K562 (cell line): ENCODE data around the gene GAP43. TPM values are rescaled to one million over a fixed set of nuclear protein-coding genes. Genes with fewer than 3 reads are reported as not detected.

Source experiments
- ATAC-seq: fragments of 200-7000 bp; cut with Tn5 transposase; 3 replicates; pipeline ENCODE4 v1.9.1; 2020; ENCODE audit warnings: moderate library complexity
- BruUV-seq: library from RNA; stranded (reverse); fragments of 400-500 nt; replicated peaks from 2 replicates; lab custom pipeline; 2021; lab: Mats Ljungman, UMichigan
- CTCF ChIA-PET: fragments of 300-600 bp; formaldehyde crosslinking; extraction: SDS; loops from one replicate; lab custom pipeline; 2021; ENCODE audit warnings: low intra/inter-chr PET ratio; lab: Yijun Ruan, JAX
- POLR2A ChIA-PET: fragments of 300-600, 350-650 bp; sonication (Branson Sonifier 250); formaldehyde crosslinking; extraction: SDS; loops from one replicate; lab custom pipeline; 2021; ENCODE audit warnings: antibody characterized with exemption, inconsistent platforms; lab: Yijun Ruan, JAX
- DNase-seq, 4 experiments: peaks; one replicate each; pipeline versions ENCODE4 v3.0.0 to v3.0.0-alpha.2; 2011 to 2018; ENCODE audit warnings: low spot score in 3 of 4, mixed read lengths in 3 of 4; ENCODE audit errors: extremely low read depth in 1 of 4
- FAIRE-seq: peaks from 2 replicates; lab custom pipeline; 2011; peaks lifted over from hg19 to GRCh38; lab: Jason Lieb, UNC
- H2AFZ ChIP-seq: 2 replicates; pipeline ENCODE4 v1.6.0; 2011; ENCODE audit warnings: low read depth, low read length, control low read depth, inconsistent platforms
- H3K27ac ChIP-seq: fragments of 200-600 bp; 3 replicates; pipeline ENCODE4 v1.8.0; 2011; ENCODE audit warnings: low read depth, mild to moderate bottlenecking, control low read depth, inconsistent platforms, low read length, moderate library complexity, mixed read lengths; ENCODE audit errors: extremely low read depth
- H3K27me3 ChIP-seq, 2 experiments: fragments of 300-600 bp in 1 of 2; 2 replicates in 1 of 2; 3 replicates in 1 of 2; pipeline versions ENCODE4 v1.6.0 to v1.8.0; 2011; ENCODE audit warnings: inconsistent platforms in 2 of 2, low read length in 2 of 2, mild to moderate bottlenecking in 1 of 2, mixed read lengths in 1 of 2, moderate library complexity in 1 of 2; ENCODE audit not compliant: control insufficient read depth in 2 of 2, insufficient read depth in 2 of 2
- H3K36me3 ChIP-seq: fragments of 300-600 bp; 3 replicates; pipeline ENCODE4 v1.8.0; 2011; ENCODE audit warnings: mild to moderate bottlenecking, low read length, inconsistent platforms; ENCODE audit not compliant: control insufficient read depth, insufficient read depth
- H3K4me1 ChIP-seq, 2 experiments: fragments of 200-600 bp in 1 of 2; replicated peaks in 1 of 2; 2 replicates in 1 of 2; 3 replicates in 1 of 2; pipeline versions ENCODE4 v1.5.1 to v1.8.0; 2011; ENCODE audit warnings: inconsistent platforms in 2 of 2, low read length in 2 of 2, mild to moderate bottlenecking in 1 of 2, mixed read lengths in 1 of 2, moderate library complexity in 1 of 2; ENCODE audit not compliant: control insufficient read depth in 2 of 2, insufficient read depth in 2 of 2
- H3K4me2 ChIP-seq: 2 replicates; pipeline ENCODE4 v1.6.1; 2011; ENCODE audit warnings: low read length, control low read depth, inconsistent platforms, mixed read lengths; ENCODE audit not compliant: insufficient read depth
- H3K4me3 ChIP-seq: fragments of 200-600 bp; sonication (generic), shearing (Covaris generic); 2 replicates; pipeline ENCODE4 v1.5.1; 2016; ENCODE audit warnings: control low read depth, inconsistent platforms
- H3K79me2 ChIP-seq: fragments of 200-600 bp; 3 replicates; pipeline ENCODE4 v1.8.0; 2011; ENCODE audit warnings: low read length, inconsistent platforms; ENCODE audit not compliant: control insufficient read depth, insufficient read depth
- H3K9ac ChIP-seq, 2 experiments: 2 replicates each; pipeline versions ENCODE4 v1.6.0 to v1.6.1; 2011; ENCODE audit warnings: low read depth in 2 of 2, low read length in 2 of 2, control low read depth in 1 of 2, inconsistent platforms in 1 of 2, mild to moderate bottlenecking in 1 of 2, mixed read lengths in 1 of 2; ENCODE audit not compliant: insufficient read depth in 1 of 2
- H3K9me1 ChIP-seq: one replicate; pipeline ENCODE4 v1.6.0; 2011; ENCODE audit warnings: inconsistent platforms, mild to moderate bottlenecking, low read length, moderate library complexity; ENCODE audit not compliant: control insufficient read depth, insufficient read depth
- H3K9me3 ChIP-seq: replicated peaks from 2 replicates; pipeline ENCODE4 v1.5.1; 2011; ENCODE audit warnings: low read depth, low read length, inconsistent platforms; ENCODE audit not compliant: control insufficient read depth, insufficient read depth
- H4K20me1 ChIP-seq: replicated peaks from 2 replicates; pipeline ENCODE4 v1.6.1; 2011; ENCODE audit warnings: low read length, inconsistent platforms, mixed read lengths; ENCODE audit not compliant: control insufficient read depth, insufficient read depth
- BCL6 ChIP-seq: fragments of 250-450 bp; sonication (Bioruptor Pico); IDR thresholded peaks from 2 replicates; pipeline ENCODE4 v1.4.0; 2020
- EGR1 ChIP-seq: fragments of 450-650 bp; conservative IDR thresholded peaks from 2 replicates; pipeline ENCODE4 v1.6.1; 2017; ENCODE audit warnings: mild to moderate bottlenecking
- MAZ ChIP-seq, 2 experiments: fragments of 450-650 bp in 1 of 2; sonication (generic) in 1 of 2; formaldehyde crosslinking; IDR thresholded peaks in 1 of 2; conservative IDR thresholded peaks in 1 of 2; 2 replicates each; pipeline versions ENCODE4 v1.4.0 to v1.5.0; 2020; ENCODE audit warnings: mild to moderate bottlenecking in 1 of 2, missing genetic modification reagents in 1 of 2
- TAL1 ChIP-seq: fragments of 450-650 bp; IDR thresholded peaks from 2 replicates; pipeline ENCODE4 v1.6.1; 2016; ENCODE audit warnings: mild to moderate bottlenecking
- ZC3H8 ChIP-seq: fragments of 450-650 bp; IDR thresholded peaks from 2 replicates; pipeline ENCODE4 v1.6.1; 2017
- ZNF165 ChIP-seq: fragments of 250-450 bp; sonication (Bioruptor Pico); IDR thresholded peaks from 2 replicates; pipeline ENCODE4 v1.4.0; 2020; ENCODE audit warnings: borderline replicate concordance
- WGBS: fragments of 100-300 bp; shearing (Covaris generic); methylation state at CpG from one replicate; pipeline ENCODE4 v1.1.6; 2016; ENCODE audit warnings: low coverage, mixed read lengths; ENCODE audit not compliant: insufficient coverage; ENCODE audit errors: missing lambda C conversion rate; 5-methylcytosine and 5-hydroxymethylcytosine counted together
- in situ Hi-C: fragments of 300-500 bp; cut with MboI; formaldehyde crosslinking; loops from 4 replicates; pipeline ENCODE4 v1.15.0; 2018; ENCODE audit warnings: inconsistent platforms, mixed read lengths
- intact Hi-C: fragments of 100-400 bp; cut with micrococcal nuclease; formaldehyde crosslinking; loops from 2 replicates; pipeline ENCODE4 v1.14.2; 2022
- polyA plus RNA-seq, 8 experiments: library from polyadenylated mRNA; depleted of rRNA in 4 of 8; stranded (reverse) in 5 of 8; unstranded in 3 of 8; fragments of >200 nt; fragmentation: Nextera tagmentation in 2 of 8; fragmentation: Illumina TruSeq in 1 of 8; extraction: Ambion mirVana in 2 of 8; extraction: Trizol in 1 of 8; gene quantifications; 2 replicates each; pipeline versions ENCODE4 v1.2.1 to v1.2.3, GENCODE V29; 2011 to 2014; ENCODE audit warnings: inconsistent platforms in 1 of 8, missing spikeins in 1 of 8
- total RNA-seq, 7 experiments: library from RNA; depleted of rRNA in 6 of 7; stranded (reverse); fragments of >200 nt in 6 of 7; fragmentation: Illumina TruSeq in 2 of 7; extraction: Trizol in 2 of 7; gene quantifications; 2 replicates each; pipeline versions ENCODE4 v1.2.1 to v1.2.3, GENCODE V29; 2011 to 2021; ENCODE audit warnings: low replicate concordance in 1 of 7
- TF ChIP-seq, protein P1 (sequence below): sonication (generic); formaldehyde crosslinking; IDR thresholded peaks from 2 replicates; pipeline ENCODE4 v1.8.0; 2023; ENCODE audit warnings: mild to moderate bottlenecking, missing genetic modification reagents
- TF ChIP-seq, protein P2 (sequence below): sonication (generic); formaldehyde crosslinking; IDR thresholded peaks from 2 replicates; pipeline ENCODE4 v1.8.0; 2022; ENCODE audit warnings: mild to moderate bottlenecking, missing genetic modification reagents, borderline replicate concordance
- TF ChIP-seq, protein P3 (sequence below), 3 experiments: fragments of 200-800 bp in 1 of 3; fragments of 250-450 bp in 1 of 3; fragments of 450-650 bp in 1 of 3; sonication (Bioruptor Pico) in 1 of 3; sonication (Bioruptor generic) in 1 of 3; formaldehyde crosslinking in 1 of 3; IDR thresholded peaks; 2 replicates each; pipeline versions ENCODE4 v1.6.1 to v1.8.0; 2016 to 2022; ENCODE audit warnings: mild to moderate bottlenecking in 2 of 3, missing genetic modification characterization in 2 of 3, missing compliant biosample characterization in 1 of 3, moderate library complexity in 1 of 3

Gene GAP43
- total and polyA plus RNA-seq, 9 of the 15 experiments (the other 6 are each of a cell fraction or from before 2014, with no cell fraction given), result 0.04 to 0.11 (median 0.09) TPM; not detected in 6

DNA sequence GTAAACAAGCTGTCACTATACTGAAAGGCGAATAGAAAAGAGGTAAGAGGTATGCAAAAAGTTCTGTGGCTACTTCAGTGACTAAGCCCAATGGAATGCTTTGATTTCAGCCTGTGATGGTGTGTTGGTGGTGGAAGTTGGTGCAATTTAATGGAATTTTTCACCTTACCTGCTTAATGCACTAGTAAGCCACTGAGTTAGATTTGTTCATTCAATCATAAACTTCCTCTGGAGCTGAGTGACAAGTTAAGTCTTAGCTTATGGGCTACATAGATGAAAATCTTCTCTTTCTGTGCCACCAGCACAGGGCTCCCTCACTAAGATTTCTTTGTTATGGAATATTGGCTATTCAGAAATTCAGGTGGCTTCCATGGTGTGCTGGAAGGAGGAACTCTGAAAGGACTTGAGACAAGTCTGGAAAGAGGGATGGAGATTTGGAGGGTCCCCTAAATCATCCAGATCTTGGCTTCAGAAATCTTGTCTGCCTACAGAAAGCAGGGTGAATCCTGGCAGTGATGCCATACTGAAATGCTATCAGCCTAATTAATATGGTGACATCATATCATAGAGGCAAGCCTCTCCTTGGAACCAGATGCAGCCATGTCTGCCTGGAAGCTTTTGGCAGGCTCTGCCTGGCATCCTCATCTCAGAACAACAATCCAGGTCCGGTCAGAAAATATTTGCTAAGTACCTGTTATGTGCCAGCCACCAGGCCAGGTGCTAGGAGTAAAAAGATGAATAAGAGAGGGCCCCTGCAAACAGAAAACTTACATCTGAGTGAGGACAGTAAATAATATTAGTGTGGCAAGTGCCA is 8.1 kb upstream of the GAP43 start:
- H3K9ac ChIP-seq, result no peak overlapping the region
- no peaks in the 10 kb centered on the region for H3K9me3 ChIP-seq
- CTCF ChIA-PET, result no interaction called here
- no peak overlapping the region for H3K4me2 ChIP-seq
- no peaks in the 10 kb centered on the region for H3K4me1 ChIP-seq
- no peaks in the 10 kb centered on the region for H3K27me3 ChIP-seq
- H3K36me3 ChIP-seq, result no peaks in the 10 kb centered on the region
- in situ Hi-C loops, result no loop called here
- WGBS, result 0% methylated on average over 2 of the region's 2 CpGs
- H3K79me2 ChIP-seq, result no peaks in the 10 kb centered on the region
- no peak overlapping the region for H3K4me3 ChIP-seq
- intact Hi-C loops, result no loop called here
- ATAC-seq, result no peak
- no peaks in the 10 kb centered on the region for H4K20me1 ChIP-seq
- no peak overlapping the region for H3K27ac ChIP-seq
- POLR2A ChIA-PET, result no interaction called here
- DNase-seq, result no peak
- BruUV-seq, result no TSS peak
- no peak overlapping the region for H2AFZ ChIP-seq
- no peaks in the 10 kb centered on the region for H3K9me1 ChIP-seq
- TF ChIP-seq, protein P1, sequence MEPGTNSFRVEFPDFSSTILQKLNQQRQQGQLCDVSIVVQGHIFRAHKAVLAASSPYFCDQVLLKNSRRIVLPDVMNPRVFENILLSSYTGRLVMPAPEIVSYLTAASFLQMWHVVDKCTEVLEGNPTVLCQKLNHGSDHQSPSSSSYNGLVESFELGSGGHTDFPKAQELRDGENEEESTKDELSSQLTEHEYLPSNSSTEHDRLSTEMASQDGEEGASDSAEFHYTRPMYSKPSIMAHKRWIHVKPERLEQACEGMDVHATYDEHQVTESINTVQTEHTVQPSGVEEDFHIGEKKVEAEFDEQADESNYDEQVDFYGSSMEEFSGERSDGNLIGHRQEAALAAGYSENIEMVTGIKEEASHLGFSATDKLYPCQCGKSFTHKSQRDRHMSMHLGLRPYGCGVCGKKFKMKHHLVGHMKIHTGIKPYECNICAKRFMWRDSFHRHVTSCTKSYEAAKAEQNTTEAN (CRISPR knock-in tag), result no peak
- TF ChIP-seq, protein P2, sequence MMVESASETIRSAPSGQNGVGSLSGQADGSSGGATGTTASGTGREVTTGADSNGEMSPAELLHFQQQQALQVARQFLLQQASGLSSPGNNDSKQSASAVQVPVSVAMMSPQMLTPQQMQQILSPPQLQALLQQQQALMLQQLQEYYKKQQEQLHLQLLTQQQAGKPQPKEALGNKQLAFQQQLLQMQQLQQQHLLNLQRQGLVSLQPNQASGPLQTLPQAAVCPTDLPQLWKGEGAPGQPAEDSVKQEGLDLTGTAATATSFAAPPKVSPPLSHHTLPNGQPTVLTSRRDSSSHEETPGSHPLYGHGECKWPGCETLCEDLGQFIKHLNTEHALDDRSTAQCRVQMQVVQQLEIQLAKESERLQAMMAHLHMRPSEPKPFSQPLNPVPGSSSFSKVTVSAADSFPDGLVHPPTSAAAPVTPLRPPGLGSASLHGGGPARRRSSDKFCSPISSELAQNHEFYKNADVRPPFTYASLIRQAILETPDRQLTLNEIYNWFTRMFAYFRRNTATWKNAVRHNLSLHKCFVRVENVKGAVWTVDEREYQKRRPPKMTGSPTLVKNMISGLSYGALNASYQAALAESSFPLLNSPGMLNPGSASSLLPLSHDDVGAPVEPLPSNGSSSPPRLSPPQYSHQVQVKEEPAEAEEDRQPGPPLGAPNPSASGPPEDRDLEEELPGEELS (CRISPR knock-in tag), result no peak
- TF ChIP-seq MAZ (CRISPR knock-in tag; conservative IDR thresholded peaks at IDR 0.05 in 1 of 2, IDR thresholded peaks at IDR 0.05 in 1 of 2) (no peak), ZC3H8 (no peak), BCL6 (CRISPR knock-in tag) (no peak), EGR1 (no peak), ZNF165 (CRISPR knock-in tag) (no peak), TAL1 (no peak)
- TF ChIP-seq, protein P3, sequence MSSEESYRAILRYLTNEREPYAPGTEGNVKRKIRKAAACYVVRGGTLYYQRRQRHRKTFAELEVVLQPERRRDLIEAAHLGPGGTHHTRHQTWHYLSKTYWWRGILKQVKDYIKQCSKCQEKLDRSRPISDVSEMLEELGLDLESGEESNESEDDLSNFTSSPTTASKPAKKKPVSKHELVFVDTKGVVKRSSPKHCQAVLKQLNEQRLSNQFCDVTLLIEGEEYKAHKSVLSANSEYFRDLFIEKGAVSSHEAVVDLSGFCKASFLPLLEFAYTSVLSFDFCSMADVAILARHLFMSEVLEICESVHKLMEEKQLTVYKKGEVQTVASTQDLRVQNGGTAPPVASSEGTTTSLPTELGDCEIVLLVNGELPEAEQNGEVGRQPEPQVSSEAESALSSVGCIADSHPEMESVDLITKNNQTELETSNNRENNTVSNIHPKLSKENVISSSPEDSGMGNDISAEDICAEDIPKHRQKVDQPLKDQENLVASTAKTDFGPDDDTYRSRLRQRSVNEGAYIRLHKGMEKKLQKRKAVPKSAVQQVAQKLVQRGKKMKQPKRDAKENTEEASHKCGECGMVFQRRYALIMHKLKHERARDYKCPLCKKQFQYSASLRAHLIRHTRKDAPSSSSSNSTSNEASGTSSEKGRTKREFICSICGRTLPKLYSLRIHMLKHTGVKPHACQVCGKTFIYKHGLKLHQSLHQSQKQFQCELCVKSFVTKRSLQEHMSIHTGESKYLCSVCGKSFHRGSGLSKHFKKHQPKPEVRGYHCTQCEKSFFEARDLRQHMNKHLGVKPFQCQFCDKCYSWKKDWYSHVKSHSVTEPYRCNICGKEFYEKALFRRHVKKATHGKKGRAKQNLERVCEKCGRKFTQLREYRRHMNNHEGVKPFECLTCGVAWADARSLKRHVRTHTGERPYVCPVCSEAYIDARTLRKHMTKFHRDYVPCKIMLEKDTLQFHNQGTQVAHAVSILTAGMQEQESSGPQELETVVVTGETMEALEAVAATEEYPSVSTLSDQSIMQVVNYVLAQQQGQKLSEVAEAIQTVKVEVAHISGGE (CRISPR knock-in tag; IDR thresholded peaks at IDR 0.05), result no peak
- TF ChIP-seq, all 486 proteins: peak for 0
- FAIRE-seq, result no peak
